Measurements from ENCODE around the gene ATP13A5. TPM values are rescaled to one million over a fixed set of nuclear protein-coding genes. Genes with fewer than 3 reads are reported as not detected.

The ATP13A5 gene
- total and polyA plus RNA-seq, 2 experiments from 2014 or later = not detected

DNA sequence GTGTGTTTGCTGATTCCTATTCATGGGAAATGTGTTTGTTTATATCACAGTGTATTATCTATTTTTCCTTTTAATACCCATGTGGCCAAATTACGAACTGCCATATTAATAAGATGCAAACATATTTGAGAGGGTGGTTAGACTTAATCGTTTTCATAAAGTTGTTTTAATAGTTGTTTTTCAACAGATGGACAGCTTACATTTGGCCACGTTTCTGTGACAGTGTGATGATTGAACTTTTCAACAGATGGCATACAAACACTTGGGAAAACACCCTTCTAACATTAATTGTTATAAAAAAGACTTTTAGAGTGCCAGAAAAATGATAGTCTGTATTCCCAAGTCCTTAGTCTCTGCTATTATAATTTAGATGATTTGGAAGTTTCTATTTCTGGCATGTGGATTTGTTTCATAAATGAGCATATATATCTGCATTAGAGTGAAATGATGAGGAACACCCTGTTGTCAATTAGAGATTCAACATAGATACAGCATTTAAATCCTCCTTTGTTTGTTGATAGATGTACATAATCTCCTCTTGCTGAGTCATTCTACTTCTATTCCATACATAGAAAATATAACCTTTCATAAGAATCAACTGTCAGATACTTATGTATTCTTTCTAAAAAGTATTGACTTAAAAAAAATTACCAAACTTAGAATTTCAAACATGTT lies 124.4 kb downstream of the ATP13A5 start:
- DNase-seq (ENCODE audit: low spot score) (no peak), ATAC-seq (no peak)
- H3K9me2 ChIP-seq (ENCODE audit: insufficient read depth) = 0 out of 2 replicates have a peak, but pooled peaks cover 5% of the 10 kb centered on the region
- TF ChIP-seq ZNF114 (CRISPR knock-in tag; IDR thresholded peaks at IDR 0.05) (no peak), JUNB (IDR thresholded peaks at IDR 0.05; ENCODE audit: unreplicated experiment) (no peak), EZH2 (IDR thresholded peaks at IDR 0.05; ENCODE audit: low read depth, unreplicated experiment) (no peak), CREB1 (CRISPR knock-in tag; IDR thresholded peaks at IDR 0.05; ENCODE audit: low read depth) (no peak), EZH2phosphoT487 (IDR thresholded peaks at IDR 0.05; ENCODE audit: unreplicated experiment) (no peak), POLR2AphosphoS5 (IDR thresholded peaks at IDR 0.05; ENCODE audit: low read depth) (no peak), ZNF331 (CRISPR knock-in tag; IDR thresholded peaks at IDR 0.05; ENCODE audit: low read depth) (no peak), ETS1 (IDR thresholded peaks at IDR 0.05) (no peak), CTCF (conservative IDR thresholded peaks at IDR 0.05; ENCODE audit: low read depth in 2 of 2) (no peak), NANOG (IDR thresholded peaks at IDR 0.05; ENCODE audit: borderline replicate concordance) (no peak), STAT1 (IDR thresholded peaks at IDR 0.05; ENCODE audit: unreplicated experiment) (no peak)
- TF ChIP-seq, protein P1, sequence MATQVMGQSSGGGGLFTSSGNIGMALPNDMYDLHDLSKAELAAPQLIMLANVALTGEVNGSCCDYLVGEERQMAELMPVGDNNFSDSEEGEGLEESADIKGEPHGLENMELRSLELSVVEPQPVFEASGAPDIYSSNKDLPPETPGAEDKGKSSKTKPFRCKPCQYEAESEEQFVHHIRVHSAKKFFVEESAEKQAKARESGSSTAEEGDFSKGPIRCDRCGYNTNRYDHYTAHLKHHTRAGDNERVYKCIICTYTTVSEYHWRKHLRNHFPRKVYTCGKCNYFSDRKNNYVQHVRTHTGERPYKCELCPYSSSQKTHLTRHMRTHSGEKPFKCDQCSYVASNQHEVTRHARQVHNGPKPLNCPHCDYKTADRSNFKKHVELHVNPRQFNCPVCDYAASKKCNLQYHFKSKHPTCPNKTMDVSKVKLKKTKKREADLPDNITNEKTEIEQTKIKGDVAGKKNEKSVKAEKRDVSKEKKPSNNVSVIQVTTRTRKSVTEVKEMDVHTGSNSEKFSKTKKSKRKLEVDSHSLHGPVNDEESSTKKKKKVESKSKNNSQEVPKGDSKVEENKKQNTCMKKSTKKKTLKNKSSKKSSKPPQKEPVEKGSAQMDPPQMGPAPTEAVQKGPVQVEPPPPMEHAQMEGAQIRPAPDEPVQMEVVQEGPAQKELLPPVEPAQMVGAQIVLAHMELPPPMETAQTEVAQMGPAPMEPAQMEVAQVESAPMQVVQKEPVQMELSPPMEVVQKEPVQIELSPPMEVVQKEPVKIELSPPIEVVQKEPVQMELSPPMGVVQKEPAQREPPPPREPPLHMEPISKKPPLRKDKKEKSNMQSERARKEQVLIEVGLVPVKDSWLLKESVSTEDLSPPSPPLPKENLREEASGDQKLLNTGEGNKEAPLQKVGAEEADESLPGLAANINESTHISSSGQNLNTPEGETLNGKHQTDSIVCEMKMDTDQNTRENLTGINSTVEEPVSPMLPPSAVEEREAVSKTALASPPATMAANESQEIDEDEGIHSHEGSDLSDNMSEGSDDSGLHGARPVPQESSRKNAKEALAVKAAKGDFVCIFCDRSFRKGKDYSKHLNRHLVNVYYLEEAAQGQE (IDR thresholded peaks at IDR 0.05; ENCODE audit: unreplicated experiment) = no peak
- H3K36me3 ChIP-seq (ENCODE audit: insufficient read depth) = no peaks in the 10 kb centered on the region; the same call in 1 of the 2 replicates
- no peak overlapping the region for H2AFZ ChIP-seq
- Mint-ChIP-seq H3K4me3 (no peak overlapping the region), H3K27ac (no peak overlapping the region), H3K9me3 (peaks cover 11% of the 10 kb centered on the region), H3K27me3 (ENCODE audit: insufficient read depth, low read depth, poor library complexity) (no peaks in the 10 kb centered on the region), H3K36me3 (ENCODE audit: low read depth) (peaks cover 10% of the 10 kb centered on the region; the same call in 2 of the 3 replicates), H3K4me1 (no peaks in the 10 kb centered on the region)
- H3K27ac ChIP-seq (ENCODE audit: low read depth) = no peak overlapping the region
- H3K4me2 ChIP-seq = no peak overlapping the region
- H3F3A ChIP-seq (replicated peaks; ENCODE audit: low read depth) = no peaks in the 10 kb centered on the region
- no peaks in the 10 kb centered on the region for H3K79me2 ChIP-seq (replicated peaks; ENCODE audit: insufficient read depth)
- no peaks in the 10 kb centered on the region for H3K4me1 ChIP-seq (ENCODE audit: insufficient read depth)
- H3K4me3 ChIP-seq = no peak overlapping the region
- no peaks in the 10 kb centered on the region for H3K27me3 ChIP-seq (ENCODE audit: insufficient read depth)
- H4K20me1 ChIP-seq (replicated peaks; ENCODE audit: insufficient read depth) = no peaks in the 10 kb centered on the region
